Activated T-helper 1 cell treated with anti-CD3 and anti-CD28 coated beads, Interleukin-2, amount 50 U/mL, for 16 hours (primary cell): ENCODE measurements around the gene TTC34.
"Not testable (repeated sequence)": the region's sequence is repeated elsewhere in the genome, so short reads cannot be mapped to it uniquely, and the experiment has no call there.

ENCODE experiments used
- DNase-seq, 2 donors: peaks; one replicate each; pipeline ENCODE4 v3.0.0-alpha.2; 2020; ENCODE audit warnings: low read depth in 1 of 2, low spot score in 1 of 2

The TTC34 gene

DNA sequence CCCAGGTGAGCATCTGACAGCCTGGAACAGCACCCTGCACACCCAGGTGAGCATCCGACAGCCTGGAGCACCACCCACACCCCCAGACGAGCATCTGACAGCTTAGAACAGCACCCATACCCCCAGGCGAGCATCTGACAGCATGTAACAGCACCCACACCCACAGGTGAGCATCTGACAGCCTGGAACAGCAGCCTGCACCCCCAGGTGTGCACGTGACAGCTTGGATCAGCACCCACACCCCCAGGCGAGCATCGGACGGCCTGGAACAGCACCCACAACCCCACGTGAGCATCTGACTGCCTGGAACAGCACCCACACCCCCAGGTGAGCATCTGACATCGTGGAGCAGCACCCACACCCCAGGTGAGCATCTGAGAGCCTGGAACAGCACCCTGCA is 116.6 kb downstream of the TTC34 start:
- DNase-seq = not testable (repeated sequence)

DNA sequence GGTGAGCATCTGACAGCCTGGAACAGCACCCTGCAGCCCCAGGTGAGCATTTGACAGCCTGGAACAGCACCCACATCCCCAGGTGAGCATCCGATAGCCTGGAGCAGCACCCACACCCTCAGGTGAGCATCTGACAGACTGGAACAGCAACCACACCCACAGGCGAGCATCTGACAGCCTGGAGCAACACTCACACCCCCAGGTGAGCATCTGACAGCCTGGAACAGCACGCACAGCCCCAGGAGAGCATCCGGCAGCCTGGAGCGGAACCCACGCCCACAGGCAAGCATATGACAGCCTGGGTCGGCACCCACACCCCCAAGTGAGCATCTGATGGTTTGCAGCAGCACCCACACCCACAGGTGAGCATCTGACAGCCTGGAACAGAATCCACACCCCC is 117.5 kb downstream of the TTC34 start:
- not testable (repeated sequence) for DNase-seq

GRCh38 chr1:2683321-2683741 is 118.2 kb downstream of the TTC34 start:
- DNase-seq = not testable (repeated sequence)

DNA sequence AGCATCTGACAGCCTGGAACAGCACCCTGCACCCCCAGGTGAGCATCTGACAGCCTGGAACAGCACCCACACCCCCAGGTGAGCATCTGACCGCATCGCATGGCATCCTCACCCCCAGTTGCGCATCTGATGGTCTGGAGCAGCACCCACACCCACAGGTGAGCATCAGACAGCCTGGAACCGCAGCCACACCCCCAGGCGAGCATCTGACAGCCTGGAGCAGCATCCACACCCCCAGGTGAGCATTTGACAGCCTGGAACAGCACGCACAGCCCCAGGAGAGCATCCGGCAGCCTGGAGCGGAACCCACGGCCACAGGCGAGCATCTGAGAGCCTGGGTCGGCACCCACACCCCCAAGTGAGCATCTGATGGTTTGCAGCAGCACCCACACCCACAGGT is 118.6 kb downstream of the TTC34 start:
- DNase-seq = not testable (repeated sequence)

GRCh38 chr1:2676726-2677125 is 124.8 kb downstream of the TTC34 start:
- not testable (repeated sequence) for DNase-seq

- DNase-seq = not testable (repeated sequence)
Measured at GRCh38 chr1:2671656-2672055, 129.8 kb downstream of the TTC34 start.

GRCh38 chr1:2659806-2660205 is 141.7 kb downstream of the TTC34 start:
- DNase-seq = peak in 1 of 2 donors; percentile 22

DNA sequence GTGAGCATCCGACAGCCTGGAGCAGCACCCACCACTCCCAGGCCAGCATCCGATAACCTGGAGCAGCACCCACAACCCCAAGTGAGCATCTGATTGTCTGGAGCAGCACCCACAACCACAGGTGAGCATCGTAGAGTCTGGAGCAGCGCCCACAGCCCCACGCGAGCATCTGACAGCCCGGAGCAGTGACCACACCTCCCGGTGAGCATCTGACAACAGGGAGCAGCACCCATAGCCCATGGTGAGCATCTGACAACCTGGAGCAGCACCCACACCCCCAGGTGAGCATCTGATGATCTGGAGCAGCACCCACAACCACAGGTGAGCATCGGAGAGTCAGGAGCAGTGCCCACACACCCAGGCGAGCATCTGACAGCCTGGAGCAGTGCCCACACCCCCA is 143.6 kb downstream of the TTC34 start:
- peak in 1 of 2 donors; percentile 12 for DNase-seq

- DNase-seq = peak in 1 of 2 donors; percentile 7
Measured at GRCh38 chr1:2657124-2657523, 144.4 kb downstream of the TTC34 start.

DNA sequence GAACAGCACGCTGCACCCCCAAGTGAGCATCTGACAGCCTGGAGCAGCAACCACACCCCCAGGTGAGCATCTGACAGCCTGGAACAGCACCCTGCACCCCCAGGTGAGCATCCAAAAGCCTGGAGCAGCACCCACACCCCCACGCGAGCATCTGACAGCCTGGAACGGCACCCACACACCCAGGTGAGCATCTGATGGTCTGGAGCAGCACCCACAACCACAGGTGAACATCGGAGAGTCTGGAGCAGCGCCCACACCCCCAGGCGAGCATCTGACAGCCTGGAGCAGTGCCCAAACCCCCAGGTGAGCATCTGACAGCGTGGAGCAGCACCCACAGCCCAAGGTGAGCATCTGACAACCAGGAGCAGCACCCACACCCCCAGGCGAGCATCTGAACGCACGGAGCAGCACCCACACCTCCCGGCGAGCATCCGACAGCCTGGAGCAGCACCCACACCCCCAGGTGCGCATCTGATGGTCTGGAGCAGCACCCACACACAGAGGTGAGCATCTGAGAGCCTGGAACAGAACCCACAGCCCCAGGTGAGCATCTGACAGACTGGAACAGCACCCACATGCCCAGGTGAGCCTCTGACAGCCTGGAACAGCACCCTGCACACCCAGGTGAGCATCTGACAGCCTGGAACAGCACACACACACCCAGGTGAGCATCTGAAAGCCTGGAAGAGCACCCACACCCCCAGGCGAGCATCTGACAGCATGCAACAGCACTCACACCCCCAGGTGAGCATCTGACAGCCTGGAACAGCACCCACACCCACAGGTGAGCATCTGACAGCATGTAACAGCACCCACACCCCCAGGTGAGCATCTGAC is 145.7 kb downstream of the TTC34 start:
- DNase-seq = not testable (repeated sequence)

DNA sequence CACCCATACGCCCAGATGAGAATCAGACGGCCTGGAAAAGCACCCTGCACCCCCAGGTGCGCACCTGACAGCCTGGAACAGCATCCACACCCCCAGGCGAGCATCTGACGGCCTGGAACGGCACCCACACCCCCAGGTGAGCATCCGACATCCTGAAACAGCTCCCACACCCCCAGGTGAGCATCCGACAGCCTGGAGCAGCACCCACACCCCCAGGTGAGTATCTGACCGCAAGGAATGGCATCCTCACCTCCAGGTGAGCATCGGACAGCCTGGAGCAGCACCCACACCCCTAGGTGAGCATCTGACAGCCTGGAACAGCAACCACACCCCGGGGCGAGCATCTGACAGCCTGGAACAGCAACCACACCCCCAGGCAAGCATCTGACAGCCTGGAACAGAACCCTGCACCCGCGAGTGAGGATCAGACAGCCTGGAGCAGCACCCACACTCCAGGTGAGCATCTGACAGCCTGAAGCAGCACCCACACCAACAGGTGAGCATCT is 147.0 kb downstream of the TTC34 start:
- not testable (repeated sequence) for DNase-seq

GRCh38 chr1:2653741-2654442 is 147.6 kb downstream of the TTC34 start:
- peak; percentile 30 to 38 for DNase-seq

GRCh38 chr1:2652926-2653571 is 148.4 kb downstream of the TTC34 start:
- not testable (repeated sequence) for DNase-seq

- not testable (repeated sequence) for DNase-seq
Measured at GRCh38 chr1:2652152-2652925, 149.2 kb downstream of the TTC34 start.

DNA sequence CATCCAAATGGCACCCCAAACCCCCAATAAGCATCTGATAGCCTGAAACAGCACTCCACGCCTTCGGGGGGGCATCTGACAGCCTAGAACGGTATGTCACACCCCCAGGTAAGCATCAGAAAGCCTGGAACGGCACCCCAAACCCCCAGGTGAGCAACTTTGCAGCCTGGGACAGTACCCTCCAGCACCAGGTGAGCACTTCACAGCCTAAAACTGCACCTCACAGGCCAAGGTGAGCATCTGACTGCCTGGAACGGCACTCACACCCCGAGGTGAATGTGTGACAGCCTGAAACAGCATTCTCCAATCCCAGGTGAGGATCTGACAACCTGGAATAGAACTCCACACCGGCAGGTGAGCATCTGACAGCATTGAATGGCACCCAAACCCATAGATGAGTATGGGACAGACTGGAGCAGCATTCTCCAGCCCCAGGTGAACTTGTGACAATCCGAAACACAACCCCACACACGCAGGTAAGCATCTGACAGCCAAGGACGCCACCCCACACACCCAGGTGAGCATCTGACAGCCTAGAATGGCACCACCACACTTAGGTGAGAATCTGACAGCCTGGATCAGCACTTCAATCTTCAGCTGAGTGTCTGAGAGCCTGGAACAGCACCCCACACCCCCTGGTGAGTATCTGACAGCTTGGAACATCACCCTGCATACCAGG is 150.4 kb downstream of the TTC34 start:
- DNase-seq = no peak

DNA sequence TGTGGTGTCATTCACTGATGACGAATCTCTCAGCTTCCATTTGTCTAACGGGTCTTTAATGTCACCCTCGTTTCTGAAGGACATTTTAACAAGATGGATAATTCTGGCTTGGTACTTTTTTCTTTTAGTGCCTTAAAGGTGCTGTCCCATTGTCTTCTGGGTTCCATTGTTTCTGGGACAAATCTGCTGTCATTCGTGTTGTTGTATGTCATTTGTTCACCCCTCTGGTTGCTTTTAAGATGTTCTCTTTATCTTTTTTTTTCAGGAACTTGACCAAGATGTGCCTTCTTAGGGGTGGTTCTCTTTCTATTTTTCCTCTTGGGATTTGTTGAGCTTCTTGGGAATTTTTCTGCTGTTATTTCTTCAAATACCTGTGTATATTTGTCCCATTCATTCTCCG is 154.7 kb downstream of the TTC34 start:
- DNase-seq = no peak

- DNase-seq = peak in 1 of 2 donors; percentile 3
Measured at GRCh38 chr1:2645776-2646175, 155.7 kb downstream of the TTC34 start.

GRCh38 chr1:2645143-2645542 is 156.3 kb downstream of the TTC34 start:
- DNase-seq = no peak

DNA sequence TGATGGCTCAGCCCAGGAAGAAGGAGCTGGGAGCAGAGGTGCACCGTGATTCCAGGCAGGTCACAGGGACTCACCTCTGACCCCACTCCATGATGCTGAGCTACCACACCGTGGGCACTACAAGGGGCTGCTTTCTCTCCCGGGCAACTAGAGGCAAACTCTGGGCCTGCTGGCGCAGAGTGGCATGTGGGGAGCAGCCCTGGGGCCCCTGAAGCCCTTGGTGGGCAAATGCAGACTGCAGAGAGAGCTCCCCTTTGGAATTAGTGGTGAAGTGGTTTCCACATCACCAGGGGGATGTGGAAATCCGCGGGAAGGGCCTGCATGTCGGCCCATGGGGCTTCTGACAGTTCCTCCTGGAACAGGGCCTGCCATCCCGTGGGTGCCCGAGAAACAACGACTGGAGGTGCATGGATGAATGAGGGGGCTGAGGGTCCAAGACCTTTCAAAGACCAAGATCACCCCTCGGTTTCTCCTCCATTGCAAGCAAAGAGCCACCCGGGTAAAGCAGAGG is 156.8 kb downstream of the TTC34 start:
- DNase-seq = peak in 1 of 2 donors; percentile 2

DNA sequence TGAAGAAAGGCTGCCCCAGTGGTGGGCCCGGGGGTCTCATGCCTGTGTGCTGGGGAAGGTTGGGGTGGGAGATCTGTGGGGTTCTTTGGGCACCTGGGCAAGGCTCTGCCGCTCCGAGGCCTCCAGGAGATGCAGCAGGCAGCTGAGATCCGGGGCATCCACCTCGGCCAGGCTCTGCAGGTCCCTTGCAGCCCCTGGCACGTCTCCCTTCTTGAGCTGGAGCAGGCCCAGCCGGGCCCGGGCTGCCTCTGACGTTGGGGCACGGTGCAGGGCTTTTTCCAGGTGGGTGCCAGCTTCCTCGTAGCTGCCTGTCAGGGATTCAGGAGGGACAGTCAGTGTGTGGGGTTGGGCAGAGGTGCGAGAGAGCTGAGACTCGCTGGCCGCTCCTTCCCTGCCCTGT is 157.3 kb downstream of the TTC34 start:
- peak in 1 of 2 donors; percentile 3 for DNase-seq
